ENCODE results near the gene SCAMP2.

Gene SCAMP2

DNA sequence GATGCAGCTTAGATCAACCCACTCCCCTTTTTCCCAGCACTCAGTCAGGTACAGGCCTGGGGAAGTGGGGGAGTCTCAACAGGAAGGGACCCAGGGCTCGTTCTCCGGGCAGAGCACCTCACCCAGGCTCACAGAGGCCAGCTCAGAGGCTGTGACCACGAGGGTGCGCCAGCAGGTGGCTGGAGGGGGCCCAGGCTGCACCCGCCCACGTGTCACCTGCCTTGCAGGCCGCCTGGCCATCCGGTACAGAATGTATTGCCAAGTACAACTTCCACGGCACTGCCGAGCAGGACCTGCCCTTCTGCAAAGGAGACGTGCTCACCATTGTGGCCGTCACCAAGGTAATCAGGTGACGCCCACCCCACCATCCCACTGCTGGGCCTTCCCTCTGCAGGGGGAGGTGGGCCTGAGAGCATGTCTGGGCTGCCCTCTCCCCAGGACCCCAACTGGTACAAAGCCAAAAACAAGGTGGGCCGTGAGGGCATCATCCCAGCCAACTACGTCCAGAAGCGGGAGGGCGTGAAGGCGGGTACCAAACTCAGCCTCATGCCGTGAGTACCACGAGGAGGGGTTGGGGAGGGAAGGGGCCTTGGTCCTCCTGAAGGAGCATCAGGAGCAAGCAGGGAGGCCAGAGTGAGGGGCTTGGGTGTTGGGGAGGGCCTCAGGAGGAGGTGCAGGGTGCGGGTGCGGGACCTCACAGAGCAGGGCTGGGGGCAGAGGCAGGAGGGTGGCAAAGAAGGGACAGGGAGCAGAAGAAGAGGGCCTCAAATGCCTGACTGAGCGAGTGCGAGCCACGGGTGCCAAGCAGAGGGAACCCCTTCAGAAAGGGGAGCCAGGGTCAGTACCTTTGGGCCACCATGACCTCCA, 74.5 kb downstream of the SCAMP2 start:
- 96% methylated on average over 25 of the region's 25 CpGs for WGBS

DNA sequence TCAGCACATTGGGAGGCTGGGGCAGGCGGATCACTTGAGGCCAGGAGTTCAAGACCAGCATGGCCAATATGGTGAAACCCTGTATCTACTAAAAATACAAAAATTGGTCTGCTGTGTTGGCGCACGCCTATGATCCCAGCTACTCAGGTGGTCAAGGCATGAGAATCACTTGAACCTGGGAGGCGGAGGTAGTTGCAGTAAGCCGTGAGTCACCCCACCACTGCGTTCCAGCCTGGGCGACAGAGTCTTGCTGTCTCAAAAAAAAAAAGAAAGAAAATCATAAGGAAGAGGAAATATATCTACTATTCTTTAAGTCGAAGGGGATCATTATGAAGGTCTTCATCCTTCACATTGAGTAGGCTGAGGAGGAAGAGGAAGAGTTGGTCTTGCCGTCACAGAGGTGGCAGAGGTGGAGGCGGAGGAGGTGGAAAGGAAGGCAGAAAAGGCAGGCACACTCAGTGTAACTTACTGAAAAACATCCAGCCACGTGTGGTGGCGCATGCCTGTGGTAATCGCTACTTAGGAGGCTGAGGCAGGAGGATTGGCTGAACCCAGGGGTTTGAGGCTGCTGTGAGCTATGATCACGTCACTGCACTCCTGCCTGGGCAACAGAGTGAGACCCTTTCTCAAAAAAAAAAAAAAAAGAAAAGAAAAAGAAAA, 77.1 kb downstream of the SCAMP2 start:
- Histone ChIP-seq H3K4ac (ENCODE audit: low read depth in 1 of 2, low read length in 2 of 2) (no peak overlapping the region), H2BK120ac (ENCODE audit: low read depth, low read length) (no peak overlapping the region)
- 95% methylated on average over 13 of the region's 14 CpGs for WGBS

More for the DNA sequence above, 74.5 kb downstream of the SCAMP2 start:
- H3K23ac ChIP-seq (ENCODE audit: low read length in 2 of 2) = no peak overlapping the region
- H3K4ac ChIP-seq (ENCODE audit: low read depth in 1 of 2, low read length in 2 of 2) = no peak overlapping the region
- no peak overlapping the region for H4K91ac ChIP-seq (ENCODE audit: low read length)
- peaks cover 52 to 68% of the 10 kb centered on the region in 2 experiments for H3K36me3 ChIP-seq (ENCODE audit: control insufficient read depth in 1 of 2, insufficient read depth in 2 of 2, low read depth in 1 of 2, low read length in 2 of 2)
- no peak overlapping the region for H2AFZ ChIP-seq (ENCODE audit: low read depth, low read length)
- H2BK12ac ChIP-seq (ENCODE audit: low read length in 2 of 2) = no peak overlapping the region
- no peak for DNase-seq
- H2BK120ac ChIP-seq (ENCODE audit: low read depth, low read length) = no peak overlapping the region
- H3K9ac ChIP-seq (ENCODE audit: low read length) = no peak overlapping the region
- H2BK5ac ChIP-seq (ENCODE audit: low read depth, low read length, poor library complexity, severe bottlenecking) = no peak overlapping the region
- no peak overlapping the region for H3K27ac ChIP-seq (ENCODE audit: low read length, poor library complexity, severe bottlenecking)
- H2BK15ac ChIP-seq (ENCODE audit: low read depth, poor library complexity, severe bottlenecking) = no peak overlapping the region
- H4K8ac ChIP-seq (ENCODE audit: low read length) = no peak overlapping the region
- H2AK5ac ChIP-seq (ENCODE audit: low read length, severe bottlenecking) = no peak overlapping the region
- H3K4me2 ChIP-seq (ENCODE audit: low read length, poor library complexity, severe bottlenecking) = no peak overlapping the region
- H3K79me1 ChIP-seq (replicated peaks; ENCODE audit: low read length, poor library complexity, severe bottlenecking) = peaks cover 45% of the 10 kb centered on the region
- H3K27me3 ChIP-seq (ENCODE audit: control insufficient read depth in 1 of 2, insufficient read depth in 1 of 2, low read length in 2 of 2) = no peaks in the 10 kb centered on the region
- no peaks in the 10 kb centered on the region for H3K9me3 ChIP-seq (ENCODE audit: control insufficient read depth, low read length)
- H3K14ac ChIP-seq (ENCODE audit: low read length in 2 of 2) = no peak overlapping the region
- H3K4me3 ChIP-seq (ENCODE audit: insufficient read depth in 1 of 2, low read depth in 1 of 2, low read length in 2 of 2) = no peak overlapping the region
- H3K18ac ChIP-seq (ENCODE audit: low read depth in 1 of 2, low read length in 2 of 2) = no peak overlapping the region
- H3K4me1 ChIP-seq (ENCODE audit: control insufficient read depth, insufficient read depth, low read depth, low read length) = peaks cover 29% of the 10 kb centered on the region

DNA sequence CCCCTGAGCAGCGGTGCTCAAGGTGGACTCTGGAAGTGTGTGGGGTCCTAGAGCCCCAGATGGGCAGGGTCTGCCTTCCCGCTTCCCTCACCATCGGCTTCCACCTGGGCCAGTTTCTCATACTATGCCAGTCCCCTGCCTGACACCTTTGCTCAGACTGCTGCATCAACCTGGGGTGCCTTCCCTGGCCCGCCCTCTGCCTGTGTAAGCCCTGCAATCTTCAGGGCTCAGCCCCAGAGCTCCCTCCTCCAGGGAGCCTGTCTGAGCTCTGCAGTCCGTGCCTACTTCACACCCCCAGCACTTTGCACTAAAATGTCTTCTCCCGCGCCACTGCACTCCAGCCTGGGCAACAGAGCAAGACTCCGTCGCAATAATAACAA, 78.2 kb downstream of the SCAMP2 start:
- H4K8ac ChIP-seq (ENCODE audit: low read length) = no peak overlapping the region
- no peak overlapping the region for H4K91ac ChIP-seq (ENCODE audit: low read length)
- no peak overlapping the region for H3K4me3 ChIP-seq (ENCODE audit: insufficient read depth in 1 of 2, low read depth in 1 of 2, low read length in 2 of 2)
- H3K9me3 ChIP-seq (ENCODE audit: control insufficient read depth, low read length) = no peaks in the 10 kb centered on the region
- H2BK12ac ChIP-seq (ENCODE audit: low read length in 2 of 2) = no peak overlapping the region
- peaks cover 47% of the 10 kb centered on the region for H3K4me1 ChIP-seq (ENCODE audit: control insufficient read depth, insufficient read depth, low read depth, low read length)
- H3K36me3 ChIP-seq (ENCODE audit: control insufficient read depth in 1 of 2, insufficient read depth in 2 of 2, low read depth in 1 of 2, low read length in 2 of 2) = peaks cover 18 to 34% of the 10 kb centered on the region in 2 experiments
- H2AK5ac ChIP-seq (ENCODE audit: low read length, severe bottlenecking) = no peak overlapping the region
- no peak overlapping the region for H3K4ac ChIP-seq (ENCODE audit: low read depth in 1 of 2, low read length in 2 of 2)
- no peak overlapping the region for H2BK15ac ChIP-seq (ENCODE audit: low read depth, poor library complexity, severe bottlenecking)
- H3K27me3 ChIP-seq (ENCODE audit: control insufficient read depth in 1 of 2, insufficient read depth in 1 of 2, low read length in 2 of 2) = no peaks in the 10 kb centered on the region
- no peak overlapping the region for H3K4me2 ChIP-seq (ENCODE audit: low read length, poor library complexity, severe bottlenecking)
- no peak overlapping the region for H2AFZ ChIP-seq (ENCODE audit: low read depth, low read length)
- no peak overlapping the region for H2BK5ac ChIP-seq (ENCODE audit: low read depth, low read length, poor library complexity, severe bottlenecking)
- no peak overlapping the region for H2BK120ac ChIP-seq (ENCODE audit: low read depth, low read length)
- no peak overlapping the region for H3K18ac ChIP-seq (ENCODE audit: low read depth in 1 of 2, low read length in 2 of 2)
- peaks cover 39% of the 10 kb centered on the region for H3K79me1 ChIP-seq (replicated peaks; ENCODE audit: low read length, poor library complexity, severe bottlenecking)
- H3K27ac ChIP-seq (ENCODE audit: low read length, poor library complexity, severe bottlenecking) = no peak overlapping the region
- 98% methylated on average over 9 of the region's 9 CpGs for WGBS
- no peak overlapping the region for H3K9ac ChIP-seq (ENCODE audit: low read length)
- no peak for DNase-seq
- no peak overlapping the region for H3K23ac ChIP-seq (ENCODE audit: low read length in 2 of 2)
- H3K14ac ChIP-seq (ENCODE audit: low read length in 2 of 2) = no peak overlapping the region

More for the DNA sequence above, 77.1 kb downstream of the SCAMP2 start:
- Histone ChIP-seq H4K91ac (ENCODE audit: low read length) (no peak overlapping the region), H2BK12ac (ENCODE audit: low read length in 2 of 2) (no peak overlapping the region), H3K4me1 (ENCODE audit: control insufficient read depth, insufficient read depth, low read depth, low read length) (peaks cover 48% of the 10 kb centered on the region), H3K9ac (ENCODE audit: low read length) (no peak overlapping the region), H2AK5ac (ENCODE audit: low read length, severe bottlenecking) (no peak overlapping the region), H3K79me1 (replicated peaks; ENCODE audit: low read length, poor library complexity, severe bottlenecking) (peaks cover 42% of the 10 kb centered on the region), H3K27me3 (ENCODE audit: control insufficient read depth in 1 of 2, insufficient read depth in 1 of 2, low read length in 2 of 2) (no peaks in the 10 kb centered on the region), H2AFZ (ENCODE audit: low read depth, low read length) (no peak overlapping the region), H3K9me3 (ENCODE audit: control insufficient read depth, low read length) (no peaks in the 10 kb centered on the region), H3K4me2 (ENCODE audit: low read length, poor library complexity, severe bottlenecking) (no peak overlapping the region), H3K23ac (ENCODE audit: low read length in 2 of 2) (no peak overlapping the region), H2BK15ac (ENCODE audit: low read depth, poor library complexity, severe bottlenecking) (no peak overlapping the region), H2BK5ac (ENCODE audit: low read depth, low read length, poor library complexity, severe bottlenecking) (no peak overlapping the region), H4K8ac (ENCODE audit: low read length) (no peak overlapping the region), H3K18ac (ENCODE audit: low read depth in 1 of 2, low read length in 2 of 2) (no peak overlapping the region), H3K14ac (ENCODE audit: low read length in 2 of 2) (no peak overlapping the region), H3K36me3 (ENCODE audit: control insufficient read depth in 1 of 2, insufficient read depth in 2 of 2, low read depth in 1 of 2, low read length in 2 of 2) (peaks cover 27 to 45% of the 10 kb centered on the region in 2 experiments), H3K4me3 (ENCODE audit: insufficient read depth in 1 of 2, low read depth in 1 of 2, low read length in 2 of 2) (no peak overlapping the region), H3K27ac (ENCODE audit: low read length, poor library complexity, severe bottlenecking) (no peak overlapping the region)
- DNase-seq = no peak

DNA sequence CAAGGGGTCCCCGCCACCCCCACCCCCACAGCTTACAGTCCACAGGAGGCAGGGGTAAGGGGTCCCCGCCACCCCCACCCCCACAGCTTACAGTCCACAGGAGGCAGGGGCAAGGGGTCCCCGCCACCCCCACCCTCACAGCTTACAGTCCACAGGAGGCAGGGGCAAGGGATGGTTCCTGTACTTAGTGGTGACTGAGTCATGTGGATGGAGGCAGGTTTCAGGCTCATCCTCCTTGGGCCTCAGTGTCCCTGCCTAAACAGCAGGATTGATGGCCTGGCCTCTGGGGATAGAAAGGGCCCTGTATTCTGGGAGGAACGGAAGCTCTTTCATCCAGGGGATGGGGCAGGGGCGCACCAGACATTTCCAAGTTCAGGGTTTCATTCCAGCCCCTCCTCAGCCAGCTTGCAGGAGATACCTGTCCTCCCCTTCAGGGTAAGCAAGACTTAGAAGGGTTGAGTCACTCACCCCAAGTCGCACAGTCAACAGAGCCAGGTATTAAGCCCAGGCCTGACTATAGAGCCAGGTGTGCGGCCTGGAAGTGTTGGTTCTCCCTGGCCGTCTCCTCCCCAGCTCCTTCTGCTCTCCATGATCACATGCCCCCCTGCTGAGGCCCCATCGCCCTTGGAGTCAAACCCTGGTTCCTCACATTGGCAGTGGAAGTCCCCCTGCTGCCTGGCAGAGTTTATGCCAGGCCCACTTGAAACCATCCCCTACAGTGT, 78.8 kb downstream of the SCAMP2 start:
- no peak overlapping the region for H3K18ac ChIP-seq (ENCODE audit: low read depth in 1 of 2, low read length in 2 of 2)
- peaks cover 33% of the 10 kb centered on the region for H3K79me1 ChIP-seq (replicated peaks; ENCODE audit: low read length, poor library complexity, severe bottlenecking)
- H3K4me3 ChIP-seq (ENCODE audit: insufficient read depth in 1 of 2, low read depth in 1 of 2, low read length in 2 of 2) = no peak overlapping the region
- H3K4me2 ChIP-seq (ENCODE audit: low read length, poor library complexity, severe bottlenecking) = no peak overlapping the region
- no peak overlapping the region for H2AK5ac ChIP-seq (ENCODE audit: low read length, severe bottlenecking)
- no peak overlapping the region for H2BK12ac ChIP-seq (ENCODE audit: low read length in 2 of 2)
- H3K9me3 ChIP-seq (ENCODE audit: control insufficient read depth, low read length) = no peaks in the 10 kb centered on the region
- no peak overlapping the region for H2BK120ac ChIP-seq (ENCODE audit: low read depth, low read length)
- H3K27me3 ChIP-seq (ENCODE audit: control insufficient read depth in 1 of 2, insufficient read depth in 1 of 2, low read length in 2 of 2) = no peaks in the 10 kb centered on the region
- H3K36me3 ChIP-seq (ENCODE audit: control insufficient read depth in 1 of 2, insufficient read depth in 2 of 2, low read depth in 1 of 2, low read length in 2 of 2) = peaks cover 13 to 29% of the 10 kb centered on the region in 2 experiments
- no peak overlapping the region for H3K14ac ChIP-seq (ENCODE audit: low read length in 2 of 2)
- no peak overlapping the region for H3K27ac ChIP-seq (ENCODE audit: low read length, poor library complexity, severe bottlenecking)
- no peak overlapping the region for H3K4ac ChIP-seq (ENCODE audit: low read depth in 1 of 2, low read length in 2 of 2)
- DNase-seq = no peak
- H2AFZ ChIP-seq (ENCODE audit: low read depth, low read length) = no peak overlapping the region
- no peak overlapping the region for H4K91ac ChIP-seq (ENCODE audit: low read length)
- H4K8ac ChIP-seq (ENCODE audit: low read length) = no peak overlapping the region
- H2BK15ac ChIP-seq (ENCODE audit: low read depth, poor library complexity, severe bottlenecking) = no peak overlapping the region
- no peak overlapping the region for H3K23ac ChIP-seq (ENCODE audit: low read length in 2 of 2)
- no peak overlapping the region for H3K9ac ChIP-seq (ENCODE audit: low read length)
- H3K4me1 ChIP-seq (ENCODE audit: control insufficient read depth, insufficient read depth, low read depth, low read length) = peaks cover 49% of the 10 kb centered on the region
- no peak overlapping the region for H2BK5ac ChIP-seq (ENCODE audit: low read depth, low read length, poor library complexity, severe bottlenecking)
- WGBS = 95% methylated on average over 6 of the region's 9 CpGs

All from mesenchymal stem cell (in vitro differentiated cells and primary cell).